KOPT-K1 (cell line): Measurements from ENCODE around the gene OPCML.

Experiments used
- H3K27ac ChIP-seq: fragments of 200-600 bp; sonication (generic); 2 replicates; pipeline ENCODE4 v1.5.1; 2016; ENCODE audit warnings: antibody characterized with exemption, mild to moderate bottlenecking, low read depth, low read length; ENCODE audit not compliant: poor library complexity, severe bottlenecking
- H3K36me3 ChIP-seq: fragments of 200-600 bp; sonication (generic); 2 replicates; pipeline ENCODE4 v1.5.1; 2017; ENCODE audit warnings: antibody characterized with exemption, mild to moderate bottlenecking, low read length, moderate library complexity; ENCODE audit not compliant: insufficient read depth
- H3K9me3 ChIP-seq: fragments of 200-600 bp; sonication (generic); 2 replicates; pipeline ENCODE4 v1.5.1; 2017; ENCODE audit warnings: antibody characterized with exemption, low read length, mild to moderate bottlenecking; ENCODE audit not compliant: insufficient read depth, poor library complexity, severe bottlenecking

The OPCML gene

GRCh38 chr11:133501643-133502539 lies 30.4 kb downstream of the OPCML start:
- Histone ChIP-seq H3K9me3 (no peaks in the 10 kb centered on the region), H3K36me3 (no peaks in the 10 kb centered on the region), H3K27ac (no peak overlapping the region)

- Histone ChIP-seq H3K27ac (no peak overlapping the region), H3K9me3 (no peaks in the 10 kb centered on the region), H3K36me3 (no peaks in the 10 kb centered on the region)
Measured at GRCh38 chr11:133500936-133501335, 31.4 kb downstream of the OPCML start.

- Histone ChIP-seq H3K9me3 (no peaks in the 10 kb centered on the region), H3K27ac (no peak overlapping the region), H3K36me3 (no peaks in the 10 kb centered on the region)
Measured at GRCh38 chr11:133500435-133500834, 31.9 kb downstream of the OPCML start.

GRCh38 chr11:133498969-133499368 lies 33.3 kb downstream of the OPCML start:
- Histone ChIP-seq H3K36me3 (no peaks in the 10 kb centered on the region), H3K27ac (no peak overlapping the region), H3K9me3 (no peaks in the 10 kb centered on the region)

- no peak overlapping the region for H3K27ac ChIP-seq
- no peaks in the 10 kb centered on the region for H3K36me3 ChIP-seq
- H3K9me3 ChIP-seq, result no peaks in the 10 kb centered on the region
Measured at GRCh38 chr11:133497477-133498140, 34.7 kb downstream of the OPCML start.

- Histone ChIP-seq H3K27ac (no peak overlapping the region), H3K9me3 (no peaks in the 10 kb centered on the region), H3K36me3 (no peaks in the 10 kb centered on the region)
Measured at GRCh38 chr11:133492895-133493294, 39.4 kb downstream of the OPCML start.

GRCh38 chr11:133491680-133492383 lies 40.5 kb downstream of the OPCML start:
- no peak overlapping the region for H3K27ac ChIP-seq
- H3K9me3 ChIP-seq, result no peaks in the 10 kb centered on the region
- no peaks in the 10 kb centered on the region for H3K36me3 ChIP-seq

GRCh38 chr11:133480722-133481121 lies 51.6 kb downstream of the OPCML start:
- Histone ChIP-seq H3K36me3 (no peaks in the 10 kb centered on the region), H3K27ac (no peak overlapping the region), H3K9me3 (no peaks in the 10 kb centered on the region)

GRCh38 chr11:133479209-133479608 lies 53.1 kb downstream of the OPCML start:
- Histone ChIP-seq H3K27ac (no peak overlapping the region), H3K36me3 (no peaks in the 10 kb centered on the region), H3K9me3 (no peaks in the 10 kb centered on the region)

GRCh38 chr11:133477251-133477625 lies 55.1 kb downstream of the OPCML start:
- no peak overlapping the region for H3K27ac ChIP-seq

GRCh38 chr11:133476570-133477250 lies 55.6 kb downstream of the OPCML start:
- Histone ChIP-seq H3K36me3 (no peaks in the 10 kb centered on the region), H3K27ac (no peak overlapping the region), H3K9me3 (no peaks in the 10 kb centered on the region)

More at GRCh38 chr11:133477251-133477625, 55.1 kb downstream of the OPCML start:
- H3K36me3 ChIP-seq, result no peaks in the 10 kb centered on the region
- H3K9me3 ChIP-seq, result no peaks in the 10 kb centered on the region

GRCh38 chr11:133474461-133474860 lies 57.8 kb downstream of the OPCML start:
- no peak overlapping the region for H3K27ac ChIP-seq
- H3K9me3 ChIP-seq, result no peaks in the 10 kb centered on the region

GRCh38 chr11:133467686-133468085 lies 64.6 kb downstream of the OPCML start:
- H3K27ac ChIP-seq, result no peak overlapping the region
- H3K9me3 ChIP-seq, result no peaks in the 10 kb centered on the region

More at GRCh38 chr11:133474461-133474860, 57.8 kb downstream of the OPCML start:
- H3K36me3 ChIP-seq, result no peaks in the 10 kb centered on the region

GRCh38 chr11:133443206-133443747 lies 89.0 kb downstream of the OPCML start:
- no peaks in the 10 kb centered on the region for H3K9me3 ChIP-seq
- no peaks in the 10 kb centered on the region for H3K36me3 ChIP-seq
- H3K27ac ChIP-seq, result no peak overlapping the region

More at GRCh38 chr11:133467686-133468085, 64.6 kb downstream of the OPCML start:
- no peaks in the 10 kb centered on the region for H3K36me3 ChIP-seq
